ENCODE results near the gene RTN4R.
"Not testable (repeated sequence)": the region's sequence is repeated elsewhere in the genome, so short reads cannot be mapped to it uniquely, and the experiment has no call there.

DNA sequence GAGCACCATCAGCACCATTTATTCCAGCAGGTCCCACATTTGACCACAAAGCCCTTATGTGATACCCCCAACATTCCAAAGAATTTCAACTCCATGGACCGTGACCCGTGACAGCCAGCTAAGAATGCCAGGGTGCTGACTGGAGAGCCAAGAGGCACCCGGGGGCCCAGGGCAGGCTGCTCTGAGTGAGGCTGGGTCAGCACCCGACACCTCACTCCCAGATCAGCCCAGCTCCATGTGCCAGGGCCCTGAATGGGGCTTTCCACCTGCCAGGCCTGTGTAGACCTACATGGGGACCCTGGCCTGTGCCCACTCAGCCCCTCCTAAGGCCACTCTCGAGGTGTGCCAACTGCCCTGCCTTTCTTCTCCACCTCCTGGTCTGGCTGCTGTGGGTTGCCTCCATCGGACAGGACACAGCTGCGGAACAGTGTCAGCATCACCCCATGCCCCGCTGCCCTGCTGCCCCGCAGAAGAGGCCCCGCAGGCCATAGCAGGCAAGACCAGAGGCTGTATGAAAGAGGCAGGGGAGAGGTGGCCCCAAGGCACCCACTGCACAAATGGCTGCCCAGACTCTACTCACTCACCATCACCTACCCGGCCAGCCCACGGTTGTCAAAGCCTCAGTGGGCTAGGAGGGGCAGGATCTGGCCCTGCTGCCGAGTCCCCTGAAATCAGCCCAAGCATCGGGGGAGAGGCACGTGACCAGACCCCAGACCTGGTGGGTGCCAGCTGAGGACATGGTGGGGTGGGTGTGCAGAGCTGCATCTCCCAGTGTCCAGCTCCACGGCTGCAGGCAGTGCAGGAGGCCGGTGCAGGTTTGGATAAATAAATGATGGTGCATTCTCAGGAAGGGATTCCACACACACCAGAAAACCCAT, 4.5 kb downstream of the RTN4R start:
- TF ChIP-seq HCFC1 (IDR thresholded peaks at IDR 0.05; ENCODE audit: low read depth, low read length); TCF3 (CRISPR knock-in tag; IDR thresholded peaks at IDR 0.05); TAF9B (IDR thresholded peaks at IDR 0.05; ENCODE audit: partially characterized antibody); RBFOX2 (IDR thresholded peaks at IDR 0.05; ENCODE audit: low read depth, low read length); YY1 (IDR thresholded peaks at IDR 0.05; ENCODE audit: borderline replicate concordance in 1 of 3, control insufficient read depth in 1 of 3, extremely low read depth in 1 of 3, insufficient read depth in 3 of 3, insufficient read length in 1 of 3, insufficient replicate concordance in 2 of 3, low read depth in 1 of 3, low read length in 2 of 3): not testable (repeated sequence)

All from K562 (cell line).